GM23338 (cell line): Measurements from ENCODE around the gene SCAF8.

Source experiments
- CREB1 ChIP-seq: fragments of 250-450 bp; sonication (Bioruptor Pico); IDR thresholded peaks from 2 replicates; pipeline ENCODE4 v1.5.0; 2020; ENCODE audit warnings: low read depth, mild to moderate bottlenecking, moderate library complexity
- EZH2 ChIP-seq: fragments of 200-600 bp; sonication (generic); IDR thresholded peaks from one replicate; pipeline ENCODE4 v1.8.0; 2017; ENCODE audit warnings: antibody characterized with exemption, mild to moderate bottlenecking, low read depth; ENCODE audit not compliant: unreplicated experiment
- EZH2phosphoT487 ChIP-seq: fragments of 200-600 bp; sonication (generic); IDR thresholded peaks from one replicate; pipeline ENCODE4 v1.8.1; 2018; ENCODE audit warnings: antibody characterized with exemption; ENCODE audit not compliant: unreplicated experiment
- JUNB ChIP-seq: IDR thresholded peaks from one replicate; pipeline ENCODE4 v1.6.1; 2016; ENCODE audit warnings: antibody characterized with exemption; ENCODE audit not compliant: unreplicated experiment
- NANOG ChIP-seq: IDR thresholded peaks from 2 replicates; pipeline ENCODE4 v1.6.1; 2016; ENCODE audit warnings: antibody characterized with exemption, borderline replicate concordance
- POLR2AphosphoS5 ChIP-seq: IDR thresholded peaks from 2 replicates; pipeline ENCODE4 v1.6.1; 2016; ENCODE audit warnings: antibody characterized with exemption, low read depth
- STAT1 ChIP-seq: IDR thresholded peaks from one replicate; pipeline ENCODE4 v1.6.1; 2016; ENCODE audit warnings: antibody characterized with exemption; ENCODE audit not compliant: unreplicated experiment
- ZNF114 ChIP-seq: fragments of 250-450 bp; sonication (Bioruptor Pico); IDR thresholded peaks from 2 replicates; pipeline ENCODE4 v1.5.0; 2020; ENCODE audit warnings: mild to moderate bottlenecking, moderate library complexity
- ZNF331 ChIP-seq: fragments of 250-450 bp; sonication (Bioruptor Pico); IDR thresholded peaks from 2 replicates; pipeline ENCODE4 v1.5.0; 2020; ENCODE audit warnings: low read depth, mild to moderate bottlenecking, moderate library complexity
- TF ChIP-seq, protein P1 (sequence below): IDR thresholded peaks from one replicate; pipeline ENCODE4 v1.6.1; 2018; ENCODE audit warnings: antibody characterized with exemption; ENCODE audit not compliant: unreplicated experiment
- TF ChIP-seq, protein P2 (sequence below), 2 experiments: fragments of 200-600 bp in 1 of 2; sonication (generic) in 1 of 2; conservative IDR thresholded peaks; 2 replicates each; pipeline versions ENCODE4 v1.5.1 to v1.6.1; 2016 to 2017; ENCODE audit warnings: antibody characterized with exemption in 2 of 2, low read depth in 2 of 2, mild to moderate bottlenecking in 2 of 2, moderate library complexity in 1 of 2
- TF ChIP-seq, protein P3 (sequence below): IDR thresholded peaks from 2 replicates; pipeline ENCODE4 v1.6.1; 2016; ENCODE audit warnings: antibody characterized with exemption
- TF ChIP-seq, protein P4 (sequence below): fragments of 250-450 bp; sonication (Bioruptor Pico); IDR thresholded peaks from 2 replicates; pipeline ENCODE4 v1.5.0; 2020; ENCODE audit warnings: mild to moderate bottlenecking, moderate library complexity

DNA sequence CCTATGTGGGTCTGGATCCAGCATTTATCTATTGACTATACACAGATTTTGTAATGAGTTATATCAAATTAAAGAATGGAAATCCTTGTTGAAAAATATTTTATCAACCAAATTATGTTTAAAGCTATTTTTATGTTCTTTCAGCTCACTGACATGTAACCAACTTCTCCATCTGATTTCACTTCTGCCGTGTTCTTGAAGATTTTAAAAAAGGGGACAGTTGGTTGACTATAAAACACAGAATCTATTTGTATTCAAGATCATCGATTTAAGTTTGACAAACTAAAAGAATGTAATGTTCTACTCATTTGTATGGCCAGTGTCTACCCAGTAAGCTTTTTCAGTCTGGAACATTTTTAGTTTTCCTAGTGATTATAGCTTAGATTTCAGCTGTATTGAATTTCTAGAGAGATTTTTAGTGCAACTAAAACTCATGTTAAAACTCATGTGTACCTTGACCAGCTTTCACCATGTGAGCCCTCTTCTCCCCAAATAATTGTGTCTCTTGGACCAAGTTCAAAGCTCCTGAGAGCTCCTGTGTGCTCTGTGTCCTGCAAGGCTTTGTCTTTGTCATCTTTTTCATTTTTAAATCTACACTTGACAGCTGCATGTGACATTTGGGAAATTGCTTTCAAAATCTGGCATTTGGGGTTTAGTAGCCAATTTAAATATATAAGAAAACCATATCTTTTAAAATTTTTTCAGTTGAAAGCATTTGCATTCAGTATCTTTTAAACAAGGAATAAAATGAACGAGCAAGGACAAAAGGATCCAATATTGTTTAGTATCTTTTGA lies 143.5 kb downstream of the SCAF8 start:
- TF ChIP-seq, protein P1, sequence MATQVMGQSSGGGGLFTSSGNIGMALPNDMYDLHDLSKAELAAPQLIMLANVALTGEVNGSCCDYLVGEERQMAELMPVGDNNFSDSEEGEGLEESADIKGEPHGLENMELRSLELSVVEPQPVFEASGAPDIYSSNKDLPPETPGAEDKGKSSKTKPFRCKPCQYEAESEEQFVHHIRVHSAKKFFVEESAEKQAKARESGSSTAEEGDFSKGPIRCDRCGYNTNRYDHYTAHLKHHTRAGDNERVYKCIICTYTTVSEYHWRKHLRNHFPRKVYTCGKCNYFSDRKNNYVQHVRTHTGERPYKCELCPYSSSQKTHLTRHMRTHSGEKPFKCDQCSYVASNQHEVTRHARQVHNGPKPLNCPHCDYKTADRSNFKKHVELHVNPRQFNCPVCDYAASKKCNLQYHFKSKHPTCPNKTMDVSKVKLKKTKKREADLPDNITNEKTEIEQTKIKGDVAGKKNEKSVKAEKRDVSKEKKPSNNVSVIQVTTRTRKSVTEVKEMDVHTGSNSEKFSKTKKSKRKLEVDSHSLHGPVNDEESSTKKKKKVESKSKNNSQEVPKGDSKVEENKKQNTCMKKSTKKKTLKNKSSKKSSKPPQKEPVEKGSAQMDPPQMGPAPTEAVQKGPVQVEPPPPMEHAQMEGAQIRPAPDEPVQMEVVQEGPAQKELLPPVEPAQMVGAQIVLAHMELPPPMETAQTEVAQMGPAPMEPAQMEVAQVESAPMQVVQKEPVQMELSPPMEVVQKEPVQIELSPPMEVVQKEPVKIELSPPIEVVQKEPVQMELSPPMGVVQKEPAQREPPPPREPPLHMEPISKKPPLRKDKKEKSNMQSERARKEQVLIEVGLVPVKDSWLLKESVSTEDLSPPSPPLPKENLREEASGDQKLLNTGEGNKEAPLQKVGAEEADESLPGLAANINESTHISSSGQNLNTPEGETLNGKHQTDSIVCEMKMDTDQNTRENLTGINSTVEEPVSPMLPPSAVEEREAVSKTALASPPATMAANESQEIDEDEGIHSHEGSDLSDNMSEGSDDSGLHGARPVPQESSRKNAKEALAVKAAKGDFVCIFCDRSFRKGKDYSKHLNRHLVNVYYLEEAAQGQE: no peak
- TF ChIP-seq EZH2 (no peak), EZH2phosphoT487 (no peak), POLR2AphosphoS5 (no peak), JUNB (no peak), STAT1 (no peak), CREB1 (CRISPR knock-in tag) (no peak), ZNF331 (no peak), NANOG (no peak), ZNF114 (CRISPR knock-in tag) (no peak)
- TF ChIP-seq, protein P2, sequence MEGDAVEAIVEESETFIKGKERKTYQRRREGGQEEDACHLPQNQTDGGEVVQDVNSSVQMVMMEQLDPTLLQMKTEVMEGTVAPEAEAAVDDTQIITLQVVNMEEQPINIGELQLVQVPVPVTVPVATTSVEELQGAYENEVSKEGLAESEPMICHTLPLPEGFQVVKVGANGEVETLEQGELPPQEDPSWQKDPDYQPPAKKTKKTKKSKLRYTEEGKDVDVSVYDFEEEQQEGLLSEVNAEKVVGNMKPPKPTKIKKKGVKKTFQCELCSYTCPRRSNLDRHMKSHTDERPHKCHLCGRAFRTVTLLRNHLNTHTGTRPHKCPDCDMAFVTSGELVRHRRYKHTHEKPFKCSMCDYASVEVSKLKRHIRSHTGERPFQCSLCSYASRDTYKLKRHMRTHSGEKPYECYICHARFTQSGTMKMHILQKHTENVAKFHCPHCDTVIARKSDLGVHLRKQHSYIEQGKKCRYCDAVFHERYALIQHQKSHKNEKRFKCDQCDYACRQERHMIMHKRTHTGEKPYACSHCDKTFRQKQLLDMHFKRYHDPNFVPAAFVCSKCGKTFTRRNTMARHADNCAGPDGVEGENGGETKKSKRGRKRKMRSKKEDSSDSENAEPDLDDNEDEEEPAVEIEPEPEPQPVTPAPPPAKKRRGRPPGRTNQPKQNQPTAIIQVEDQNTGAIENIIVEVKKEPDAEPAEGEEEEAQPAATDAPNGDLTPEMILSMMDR (conservative IDR thresholded peaks at IDR 0.05; ENCODE audit: low read depth in 2 of 2): no peak
- TF ChIP-seq, protein P3, sequence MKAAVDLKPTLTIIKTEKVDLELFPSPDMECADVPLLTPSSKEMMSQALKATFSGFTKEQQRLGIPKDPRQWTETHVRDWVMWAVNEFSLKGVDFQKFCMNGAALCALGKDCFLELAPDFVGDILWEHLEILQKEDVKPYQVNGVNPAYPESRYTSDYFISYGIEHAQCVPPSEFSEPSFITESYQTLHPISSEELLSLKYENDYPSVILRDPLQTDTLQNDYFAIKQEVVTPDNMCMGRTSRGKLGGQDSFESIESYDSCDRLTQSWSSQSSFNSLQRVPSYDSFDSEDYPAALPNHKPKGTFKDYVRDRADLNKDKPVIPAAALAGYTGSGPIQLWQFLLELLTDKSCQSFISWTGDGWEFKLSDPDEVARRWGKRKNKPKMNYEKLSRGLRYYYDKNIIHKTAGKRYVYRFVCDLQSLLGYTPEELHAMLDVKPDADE: no peak
- TF ChIP-seq, protein P4, sequence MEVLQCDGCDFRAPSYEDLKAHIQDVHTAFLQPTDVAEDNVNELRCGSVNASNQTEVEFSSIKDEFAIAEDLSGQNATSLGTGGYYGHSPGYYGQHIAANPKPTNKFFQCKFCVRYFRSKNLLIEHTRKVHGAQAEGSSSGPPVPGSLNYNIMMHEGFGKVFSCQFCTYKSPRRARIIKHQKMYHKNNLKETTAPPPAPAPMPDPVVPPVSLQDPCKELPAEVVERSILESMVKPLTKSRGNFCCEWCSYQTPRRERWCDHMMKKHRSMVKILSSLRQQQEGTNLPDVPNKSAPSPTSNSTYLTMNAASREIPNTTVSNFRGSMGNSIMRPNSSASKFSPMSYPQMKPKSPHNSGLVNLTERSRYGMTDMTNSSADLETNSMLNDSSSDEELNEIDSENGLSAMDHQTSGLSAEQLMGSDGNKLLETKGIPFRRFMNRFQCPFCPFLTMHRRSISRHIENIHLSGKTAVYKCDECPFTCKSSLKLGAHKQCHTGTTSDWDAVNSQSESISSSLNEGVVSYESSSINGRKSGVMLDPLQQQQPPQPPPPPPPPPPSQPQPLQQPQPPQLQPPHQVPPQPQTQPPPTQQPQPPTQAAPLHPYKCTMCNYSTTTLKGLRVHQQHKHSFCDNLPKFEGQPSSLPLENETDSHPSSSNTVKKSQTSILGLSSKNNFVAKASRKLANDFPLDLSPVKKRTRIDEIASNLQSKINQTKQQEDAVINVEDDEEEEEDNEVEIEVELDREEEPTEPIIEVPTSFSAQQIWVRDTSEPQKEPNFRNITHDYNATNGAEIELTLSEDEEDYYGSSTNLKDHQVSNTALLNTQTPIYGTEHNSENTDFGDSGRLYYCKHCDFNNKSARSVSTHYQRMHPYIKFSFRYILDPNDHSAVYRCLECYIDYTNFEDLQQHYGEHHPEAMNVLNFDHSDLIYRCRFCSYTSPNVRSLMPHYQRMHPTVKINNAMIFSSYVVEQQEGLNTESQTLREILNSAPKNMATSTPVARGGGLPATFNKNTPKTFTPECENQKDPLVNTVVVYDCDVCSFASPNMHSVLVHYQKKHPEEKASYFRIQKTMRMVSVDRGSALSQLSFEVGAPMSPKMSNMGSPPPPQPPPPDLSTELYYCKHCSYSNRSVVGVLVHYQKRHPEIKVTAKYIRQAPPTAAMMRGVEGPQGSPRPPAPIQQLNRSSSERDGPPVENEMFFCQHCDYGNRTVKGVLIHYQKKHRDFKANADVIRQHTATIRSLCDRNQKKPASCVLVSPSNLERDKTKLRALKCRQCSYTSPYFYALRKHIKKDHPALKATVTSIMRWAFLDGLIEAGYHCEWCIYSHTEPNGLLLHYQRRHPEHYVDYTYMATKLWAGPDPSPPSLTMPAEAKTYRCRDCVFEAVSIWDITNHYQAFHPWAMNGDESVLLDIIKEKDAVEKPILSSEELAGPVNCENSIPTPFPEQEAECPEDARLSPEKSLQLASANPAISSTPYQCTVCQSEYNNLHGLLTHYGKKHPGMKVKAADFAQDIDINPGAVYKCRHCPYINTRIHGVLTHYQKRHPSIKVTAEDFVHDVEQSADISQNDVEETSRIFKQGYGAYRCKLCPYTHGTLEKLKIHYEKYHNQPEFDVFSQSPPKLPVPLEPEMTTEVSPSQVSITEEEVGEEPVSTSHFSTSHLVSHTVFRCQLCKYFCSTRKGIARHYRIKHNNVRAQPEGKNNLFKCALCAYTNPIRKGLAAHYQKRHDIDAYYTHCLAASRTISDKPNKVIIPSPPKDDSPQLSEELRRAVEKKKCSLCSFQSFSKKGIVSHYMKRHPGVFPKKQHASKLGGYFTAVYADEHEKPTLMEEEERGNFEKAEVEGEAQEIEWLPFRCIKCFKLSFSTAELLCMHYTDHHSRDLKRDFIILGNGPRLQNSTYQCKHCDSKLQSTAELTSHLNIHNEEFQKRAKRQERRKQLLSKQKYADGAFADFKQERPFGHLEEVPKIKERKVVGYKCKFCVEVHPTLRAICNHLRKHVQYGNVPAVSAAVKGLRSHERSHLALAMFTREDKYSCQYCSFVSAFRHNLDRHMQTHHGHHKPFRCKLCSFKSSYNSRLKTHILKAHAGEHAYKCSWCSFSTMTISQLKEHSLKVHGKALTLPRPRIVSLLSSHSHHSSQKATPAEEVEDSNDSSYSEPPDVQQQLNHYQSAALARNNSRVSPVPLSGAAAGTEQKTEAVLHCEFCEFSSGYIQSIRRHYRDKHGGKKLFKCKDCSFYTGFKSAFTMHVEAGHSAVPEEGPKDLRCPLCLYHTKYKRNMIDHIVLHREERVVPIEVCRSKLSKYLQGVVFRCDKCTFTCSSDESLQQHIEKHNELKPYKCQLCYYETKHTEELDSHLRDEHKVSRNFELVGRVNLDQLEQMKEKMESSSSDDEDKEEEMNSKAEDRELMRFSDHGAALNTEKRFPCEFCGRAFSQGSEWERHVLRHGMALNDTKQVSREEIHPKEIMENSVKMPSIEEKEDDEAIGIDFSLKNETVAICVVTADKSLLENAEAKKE: no peak
